NCI-H748 (cell line): ENCODE results near the gene ZAP70.

Experiments
- DNase-seq: peaks from one replicate; lab custom pipeline; 2025; ENCODE audit not compliant: unreplicated experiment; lab: John Stamatoyannopoulos, UW

ZAP70 gene

GRCh38 chr2:97747716-97748115 lies 34.3 kb downstream of the ZAP70 start:
- DNase-seq: no peak

- DNase-seq: no peak
Observed at GRCh38 chr2:97749581-97749980, 36.2 kb downstream of the ZAP70 start.

- DNase-seq: no peak
Observed at GRCh38 chr2:97750017-97750416, 36.6 kb downstream of the ZAP70 start.

GRCh38 chr2:97751752-97752151 lies 38.4 kb downstream of the ZAP70 start:
- peak; percentile 61 for DNase-seq

- no peak for DNase-seq
Observed at GRCh38 chr2:97752342-97753334, 39.3 kb downstream of the ZAP70 start.

- DNase-seq: no peak
Observed at GRCh38 chr2:97754690-97755346, 41.4 kb downstream of the ZAP70 start.

GRCh38 chr2:97755491-97755890 lies 42.1 kb downstream of the ZAP70 start:
- DNase-seq: no peak

GRCh38 chr2:97757062-97757461 lies 43.7 kb downstream of the ZAP70 start:
- no peak for DNase-seq

- DNase-seq: no peak
Observed at GRCh38 chr2:97758131-97758705, 44.8 kb downstream of the ZAP70 start.

GRCh38 chr2:97759727-97760407 lies 46.5 kb downstream of the ZAP70 start:
- DNase-seq: no peak

GRCh38 chr2:97760480-97761049 lies 47.2 kb downstream of the ZAP70 start:
- no peak for DNase-seq

GRCh38 chr2:97761192-97761591 lies 47.8 kb downstream of the ZAP70 start:
- no peak for DNase-seq

- DNase-seq: no peak
Observed at GRCh38 chr2:97763176-97763845, 49.9 kb downstream of the ZAP70 start.

GRCh38 chr2:97764559-97765263 lies 51.3 kb downstream of the ZAP70 start:
- no peak for DNase-seq

GRCh38 chr2:97765933-97766332 lies 52.6 kb downstream of the ZAP70 start:
- no peak for DNase-seq

GRCh38 chr2:97766567-97766966 lies 53.2 kb downstream of the ZAP70 start:
- DNase-seq: no peak

GRCh38 chr2:97769308-97769707 lies 55.9 kb downstream of the ZAP70 start:
- DNase-seq: no peak

GRCh38 chr2:97769711-97770110 lies 56.3 kb downstream of the ZAP70 start:
- no peak for DNase-seq

- no peak for DNase-seq
Observed at GRCh38 chr2:97770445-97770844, 57.1 kb downstream of the ZAP70 start.

GRCh38 chr2:97774425-97774824 lies 61.0 kb downstream of the ZAP70 start:
- DNase-seq: no peak
